ENCODE measurements around the gene BRINP2.

DNA sequence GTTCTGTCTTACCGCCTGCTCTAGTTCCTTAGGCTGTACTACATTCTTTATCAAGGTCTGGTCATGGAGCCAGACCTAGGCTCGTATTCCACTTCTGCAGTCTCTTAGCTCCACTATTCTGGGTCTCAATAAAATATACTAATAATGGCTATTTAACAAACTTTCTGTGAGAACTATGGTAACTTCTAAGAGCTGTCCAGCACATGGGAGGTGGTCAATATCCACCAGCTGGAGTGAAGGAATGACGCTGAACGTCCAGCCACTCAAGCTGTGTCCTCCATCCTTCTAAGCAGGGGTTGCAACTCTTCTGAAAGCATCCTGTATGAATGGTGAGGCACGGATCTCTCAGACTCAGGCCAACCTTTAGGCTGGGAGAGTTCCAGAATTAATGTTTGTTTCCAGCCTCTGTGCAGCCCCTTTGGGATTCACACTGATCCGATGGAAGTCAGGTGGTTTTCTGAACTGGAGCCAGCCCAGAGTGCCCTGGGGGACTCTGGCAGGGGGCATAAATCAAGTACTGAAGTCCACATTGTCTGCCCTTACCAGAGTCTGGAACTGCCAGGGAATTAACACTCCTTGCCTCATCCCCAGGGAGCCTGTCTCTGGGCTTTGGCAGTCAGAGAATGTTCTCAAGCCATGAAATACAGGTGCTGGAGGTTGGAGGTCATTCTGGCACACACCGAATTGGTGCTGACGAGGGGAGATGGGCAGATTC is 57.4 kb downstream of the BRINP2 start:
- TF ChIP-seq SMC3 (IDR thresholded peaks at IDR 0.05; ENCODE audit: low read depth, low read length) (no peak), RAD21 (IDR thresholded peaks at IDR 0.05; ENCODE audit: low read length) (no peak), RFX5 (IDR thresholded peaks at IDR 0.05; ENCODE audit: low read depth, low read length) (no peak), NFE2L2 (IDR thresholded peaks at IDR 0.05; ENCODE audit: low read depth, low read length) (no peak), POLR2A (IDR thresholded peaks at IDR 0.05; ENCODE audit: low read depth, low read length) (no peak), CEBPB (IDR thresholded peaks at IDR 0.05; ENCODE audit: low read depth, low read length) (no peak), CHD1 (IDR thresholded peaks at IDR 0.05; ENCODE audit: low read depth, low read length) (no peak), BHLHE40 (IDR thresholded peaks at IDR 0.05; ENCODE audit: low read depth, low read length) (no peak), RCOR1 (IDR thresholded peaks at IDR 0.05; ENCODE audit: insufficient replicate concordance, low read length) (no peak)
- TF ChIP-seq, protein P1, sequence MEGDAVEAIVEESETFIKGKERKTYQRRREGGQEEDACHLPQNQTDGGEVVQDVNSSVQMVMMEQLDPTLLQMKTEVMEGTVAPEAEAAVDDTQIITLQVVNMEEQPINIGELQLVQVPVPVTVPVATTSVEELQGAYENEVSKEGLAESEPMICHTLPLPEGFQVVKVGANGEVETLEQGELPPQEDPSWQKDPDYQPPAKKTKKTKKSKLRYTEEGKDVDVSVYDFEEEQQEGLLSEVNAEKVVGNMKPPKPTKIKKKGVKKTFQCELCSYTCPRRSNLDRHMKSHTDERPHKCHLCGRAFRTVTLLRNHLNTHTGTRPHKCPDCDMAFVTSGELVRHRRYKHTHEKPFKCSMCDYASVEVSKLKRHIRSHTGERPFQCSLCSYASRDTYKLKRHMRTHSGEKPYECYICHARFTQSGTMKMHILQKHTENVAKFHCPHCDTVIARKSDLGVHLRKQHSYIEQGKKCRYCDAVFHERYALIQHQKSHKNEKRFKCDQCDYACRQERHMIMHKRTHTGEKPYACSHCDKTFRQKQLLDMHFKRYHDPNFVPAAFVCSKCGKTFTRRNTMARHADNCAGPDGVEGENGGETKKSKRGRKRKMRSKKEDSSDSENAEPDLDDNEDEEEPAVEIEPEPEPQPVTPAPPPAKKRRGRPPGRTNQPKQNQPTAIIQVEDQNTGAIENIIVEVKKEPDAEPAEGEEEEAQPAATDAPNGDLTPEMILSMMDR (conservative IDR thresholded peaks at IDR 0.05; ENCODE audit: low read depth, low read length), result no peak
- TF ChIP-seq, protein P2, sequence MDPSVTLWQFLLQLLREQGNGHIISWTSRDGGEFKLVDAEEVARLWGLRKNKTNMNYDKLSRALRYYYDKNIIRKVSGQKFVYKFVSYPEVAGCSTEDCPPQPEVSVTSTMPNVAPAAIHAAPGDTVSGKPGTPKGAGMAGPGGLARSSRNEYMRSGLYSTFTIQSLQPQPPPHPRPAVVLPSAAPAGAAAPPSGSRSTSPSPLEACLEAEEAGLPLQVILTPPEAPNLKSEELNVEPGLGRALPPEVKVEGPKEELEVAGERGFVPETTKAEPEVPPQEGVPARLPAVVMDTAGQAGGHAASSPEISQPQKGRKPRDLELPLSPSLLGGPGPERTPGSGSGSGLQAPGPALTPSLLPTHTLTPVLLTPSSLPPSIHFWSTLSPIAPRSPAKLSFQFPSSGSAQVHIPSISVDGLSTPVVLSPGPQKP (IDR thresholded peaks at IDR 0.05; ENCODE audit: borderline replicate concordance, low read depth, low read length), result no peak

Data from IMR-90 (cell line).